ENCODE measurements around the gene SERGEF.

Gene SERGEF

DNA sequence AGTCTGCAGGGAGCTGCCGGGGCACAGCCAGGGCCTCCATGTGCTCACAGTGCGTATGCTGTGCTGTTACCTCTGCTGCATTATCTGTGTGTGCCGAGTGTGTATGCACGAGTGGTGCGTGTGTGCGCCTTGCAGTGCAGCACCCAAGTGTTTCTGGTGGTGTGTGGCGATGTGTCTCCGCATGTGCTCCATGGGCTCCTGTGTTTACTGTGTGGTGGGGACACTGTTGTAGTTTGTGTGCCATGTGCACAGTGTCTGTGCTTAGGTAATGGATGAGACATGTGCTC is 246.8 kb downstream of the SERGEF start:
- no peak for DNase-seq

DNA sequence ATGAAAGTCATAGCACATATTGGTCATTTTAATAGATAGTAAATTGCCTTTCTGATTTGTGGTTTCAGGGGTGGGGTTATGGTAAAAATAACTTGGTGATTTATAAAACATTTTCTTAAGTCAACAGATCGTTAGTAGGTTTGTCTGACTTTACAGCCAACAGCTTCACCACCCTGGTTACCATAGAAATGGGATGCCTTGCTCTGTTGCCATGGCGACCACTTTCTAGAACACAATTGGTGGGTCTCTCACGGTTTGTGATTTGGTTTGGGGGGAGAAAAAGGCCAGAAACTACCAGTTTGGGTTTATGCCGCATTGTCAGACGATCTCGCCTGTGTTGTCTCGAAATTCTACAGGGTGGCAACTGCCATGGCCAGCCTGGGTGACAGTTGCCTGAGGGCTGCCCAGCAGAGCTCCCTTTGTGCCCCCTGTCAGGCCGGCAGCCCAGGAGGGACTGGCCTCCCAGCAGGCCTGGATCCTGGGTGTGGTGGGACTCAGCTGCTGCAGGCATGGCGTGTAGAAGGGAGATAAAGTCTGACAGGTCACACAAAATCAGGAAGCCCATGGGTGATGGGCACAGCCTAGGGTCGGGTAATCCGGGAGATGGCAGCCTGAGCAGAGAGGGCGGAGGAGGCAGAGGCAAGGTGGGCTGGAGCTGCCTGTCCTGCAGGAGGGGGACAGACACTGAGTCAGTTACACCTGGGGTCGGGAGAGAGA is 247.3 kb downstream of the SERGEF start:
- no peak for DNase-seq

DNA sequence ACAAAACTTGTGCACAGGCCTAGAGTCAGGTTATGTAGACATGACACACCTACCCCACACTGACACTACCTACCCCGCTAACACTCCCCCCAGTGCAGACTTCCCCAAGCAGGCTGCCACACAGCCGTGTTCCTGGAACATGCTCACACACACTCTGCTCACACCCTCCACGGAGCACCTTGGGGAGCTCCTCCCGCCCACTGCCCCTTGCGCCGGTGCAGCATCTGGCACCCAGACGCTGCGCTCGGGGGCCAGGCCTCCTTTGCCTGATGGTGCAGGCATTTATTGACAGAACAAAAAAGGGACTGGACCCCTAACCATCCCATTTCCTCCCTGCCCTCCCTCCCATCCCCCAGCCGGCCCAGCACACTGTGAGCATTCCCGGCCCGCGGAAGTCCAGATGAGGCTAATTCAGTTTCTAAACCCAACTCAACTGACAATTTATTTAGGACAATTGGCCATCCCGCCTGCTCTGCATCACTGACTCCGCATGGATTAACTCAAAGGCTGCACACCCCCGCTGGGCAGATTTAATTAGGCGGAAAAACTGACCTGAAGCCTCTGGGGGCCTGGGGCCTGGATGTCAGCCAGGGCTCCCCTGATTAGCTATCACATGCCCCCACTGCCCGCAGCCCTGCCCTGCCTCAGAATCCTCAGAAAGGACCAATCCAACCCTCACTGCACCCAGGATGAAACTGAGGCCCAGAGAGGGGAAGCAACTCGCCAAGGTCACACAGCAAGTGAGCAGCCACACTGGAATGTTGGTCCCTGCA is 248.2 kb downstream of the SERGEF start:
- no peak for DNase-seq

DNA sequence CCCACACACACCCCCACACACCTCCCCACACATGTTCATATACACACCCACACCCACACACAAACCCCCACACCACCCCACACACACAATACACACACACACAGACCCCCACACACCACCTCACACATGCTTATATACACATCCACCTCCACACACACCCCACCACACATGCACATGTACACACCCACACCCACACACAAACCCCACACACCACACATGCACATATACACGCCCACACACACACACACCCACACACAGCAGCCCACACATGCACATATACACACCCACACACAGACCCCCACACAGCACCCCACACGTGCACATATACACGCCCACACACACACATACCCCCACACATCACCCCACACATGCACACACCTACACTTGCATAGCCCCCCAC is 249.1 kb downstream of the SERGEF start:
- DNase-seq: no peak

DNA sequence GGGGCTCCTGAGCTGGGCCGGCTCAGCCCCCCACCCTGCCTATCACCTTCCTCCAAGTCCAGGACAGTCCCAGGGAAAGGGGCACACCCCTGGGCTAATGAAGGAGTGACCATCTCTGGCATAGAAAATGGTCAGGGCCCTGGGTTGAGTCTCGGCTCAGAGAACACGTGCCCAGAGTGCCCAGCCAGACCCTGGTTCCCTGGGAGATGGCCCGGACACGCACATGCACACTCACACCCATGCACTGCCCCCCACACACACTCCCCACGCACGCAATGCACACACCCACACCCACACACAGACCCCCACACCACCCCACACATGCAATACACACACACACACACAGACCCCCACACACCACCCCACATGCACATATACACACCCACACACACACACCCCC is 249.6 kb downstream of the SERGEF start:
- DNase-seq: no peak

DNA sequence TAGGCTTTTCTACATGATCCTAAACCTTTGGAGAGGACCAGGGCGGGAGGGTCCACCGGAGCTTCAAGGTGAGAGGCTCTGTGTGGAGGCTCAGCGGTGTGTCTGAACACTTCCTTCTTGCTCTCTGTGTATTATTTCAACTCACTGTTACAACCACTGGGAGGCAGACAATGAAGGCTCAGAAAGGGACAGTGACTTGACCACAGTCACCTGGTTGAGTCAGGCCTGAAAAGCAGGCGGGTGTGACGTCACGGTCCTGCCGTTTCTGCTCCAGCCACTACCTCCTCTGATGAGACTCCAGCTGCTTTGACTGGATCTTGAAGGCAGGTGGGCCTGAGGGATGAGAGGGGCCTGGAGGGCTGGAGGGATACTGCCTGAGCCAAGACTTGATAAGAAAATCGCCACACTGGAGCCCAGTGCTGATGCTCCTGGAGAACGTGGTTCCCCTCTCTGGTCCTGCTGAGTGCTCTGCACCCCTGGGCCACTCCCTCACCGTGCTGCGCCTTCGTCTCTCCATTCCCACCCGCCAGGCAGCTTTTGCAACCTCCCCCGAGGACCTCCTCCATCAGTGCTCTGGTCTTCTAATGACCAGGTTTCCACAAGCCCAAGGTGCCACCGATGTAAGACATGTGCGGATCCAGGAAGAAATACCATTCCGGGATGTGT is 250.4 kb downstream of the SERGEF start:
- no peak for DNase-seq

DNA sequence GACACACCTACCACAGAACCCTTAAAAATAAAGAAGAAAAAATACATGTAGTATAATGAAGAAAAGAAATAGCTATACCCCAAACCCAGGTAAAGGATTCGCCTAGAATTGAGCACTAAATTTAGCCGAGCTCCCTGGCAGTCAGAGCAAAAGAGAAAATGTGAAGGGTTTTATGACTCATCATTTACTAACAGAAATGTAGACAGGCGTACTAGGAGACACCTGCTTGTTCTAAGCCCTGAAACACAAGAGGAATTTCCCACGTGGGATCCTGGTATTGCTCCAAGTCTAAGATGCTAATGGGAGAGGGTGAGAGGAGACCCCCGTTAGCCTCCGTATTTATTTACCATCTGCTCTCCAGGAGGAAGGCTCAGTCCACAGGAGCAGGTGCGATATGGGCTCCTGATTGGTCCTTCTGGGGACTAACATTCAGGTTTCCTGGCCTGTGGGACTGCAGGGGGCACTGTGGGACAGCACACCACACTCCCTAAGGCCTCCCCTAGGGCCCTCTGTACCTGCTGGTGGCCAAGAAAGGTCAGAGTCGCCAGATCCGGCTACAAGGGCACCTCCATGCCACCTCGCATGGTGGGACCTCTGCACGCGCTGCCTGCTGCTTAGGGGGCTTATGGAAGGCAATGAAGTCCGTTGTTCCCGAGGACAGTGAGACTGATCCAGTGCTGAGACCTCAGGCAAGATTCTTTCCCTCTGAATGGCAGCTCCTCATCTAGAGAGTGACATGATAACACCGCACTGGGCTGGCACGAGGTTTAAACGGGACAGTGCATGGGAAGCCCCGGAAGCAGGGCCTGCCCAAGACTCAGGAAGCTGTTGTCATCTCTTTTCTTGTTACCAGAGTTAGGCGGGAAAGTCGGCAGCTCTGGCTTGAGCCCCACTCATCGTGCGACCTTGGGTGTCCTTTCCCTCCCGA is 252.5 kb downstream of the SERGEF start:
- peak; percentile 48 for DNase-seq

DNA sequence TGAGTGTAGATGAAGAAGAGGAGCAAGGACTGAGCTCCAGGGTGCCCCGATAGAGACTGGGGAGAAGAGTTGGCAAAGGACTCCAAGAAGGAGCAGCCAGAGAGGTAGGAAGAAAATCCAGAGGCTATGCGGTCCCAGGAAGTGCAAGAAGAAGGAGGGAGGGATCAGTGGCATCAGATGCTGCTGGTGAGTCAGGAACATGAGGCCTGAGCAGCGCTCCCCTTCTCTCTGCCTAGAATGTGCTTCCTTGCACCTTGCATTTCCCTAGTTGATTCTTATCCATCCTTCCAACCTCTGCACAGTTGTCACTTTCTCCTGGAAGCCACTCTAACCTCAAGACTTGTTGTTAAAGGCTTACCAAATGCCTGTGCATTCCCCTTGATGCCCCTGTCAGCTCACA is 257.0 kb downstream of the SERGEF start:
- no peak for DNase-seq

DNA sequence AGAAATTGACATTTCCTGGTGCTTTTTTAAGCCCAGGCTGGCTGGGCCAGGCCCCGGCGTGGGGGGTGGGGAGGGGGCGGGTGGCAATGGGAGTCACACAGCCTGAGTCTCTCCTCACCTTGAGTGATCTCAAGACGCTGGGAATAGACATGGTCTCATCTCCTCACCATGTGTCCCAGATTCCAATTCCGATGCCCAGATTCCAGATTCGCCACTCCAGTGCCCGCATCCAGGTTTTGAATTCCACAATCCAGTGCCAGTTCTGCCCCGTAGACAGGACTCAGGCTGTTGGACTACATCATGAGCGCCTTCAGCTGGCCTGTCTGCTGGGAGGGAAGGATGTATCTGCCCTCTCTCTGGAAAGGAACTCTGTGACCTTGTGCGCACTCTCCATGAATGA is 259.2 kb downstream of the SERGEF start:
- no peak for DNase-seq

DNA sequence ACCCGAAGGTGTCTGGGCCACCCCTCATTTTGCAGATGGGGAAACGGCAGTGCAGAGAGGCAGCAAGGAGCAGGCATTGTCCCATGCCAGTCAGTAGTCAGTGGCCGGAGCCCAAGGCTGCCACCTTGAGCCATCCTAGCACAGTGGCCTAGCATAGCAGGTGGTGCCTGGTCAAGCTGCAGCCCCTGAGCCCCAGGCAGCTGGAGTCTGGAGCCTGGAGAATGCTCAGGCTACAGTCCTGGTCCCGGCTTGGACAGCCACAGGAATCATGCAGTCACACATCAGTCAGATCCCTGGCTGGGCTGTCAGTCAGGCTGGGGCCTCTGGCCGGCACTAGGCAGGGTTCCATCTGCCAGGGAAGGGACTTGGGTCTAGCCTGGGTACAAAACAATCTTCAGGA is 259.7 kb downstream of the SERGEF start:
- DNase-seq: no peak

DNA sequence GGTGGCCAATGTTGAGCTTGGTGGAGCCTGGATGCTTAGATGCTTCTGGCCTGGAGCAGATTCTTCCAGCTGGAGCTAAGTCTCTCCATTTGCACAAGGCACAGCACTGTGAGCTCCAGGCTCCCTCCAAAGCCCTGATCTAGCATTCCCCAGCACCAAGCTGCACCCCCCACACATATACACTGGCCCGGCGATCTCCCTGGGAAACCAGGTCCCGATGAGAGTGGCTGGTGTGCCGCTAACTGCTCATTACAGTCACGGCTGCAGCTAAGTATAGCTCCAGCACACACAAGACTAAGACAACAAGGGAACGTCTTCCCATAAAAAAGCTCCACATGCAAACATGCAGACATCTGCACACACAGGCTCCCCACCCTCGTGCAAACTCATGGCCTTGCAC is 260.7 kb downstream of the SERGEF start:
- DNase-seq: no peak

DNA sequence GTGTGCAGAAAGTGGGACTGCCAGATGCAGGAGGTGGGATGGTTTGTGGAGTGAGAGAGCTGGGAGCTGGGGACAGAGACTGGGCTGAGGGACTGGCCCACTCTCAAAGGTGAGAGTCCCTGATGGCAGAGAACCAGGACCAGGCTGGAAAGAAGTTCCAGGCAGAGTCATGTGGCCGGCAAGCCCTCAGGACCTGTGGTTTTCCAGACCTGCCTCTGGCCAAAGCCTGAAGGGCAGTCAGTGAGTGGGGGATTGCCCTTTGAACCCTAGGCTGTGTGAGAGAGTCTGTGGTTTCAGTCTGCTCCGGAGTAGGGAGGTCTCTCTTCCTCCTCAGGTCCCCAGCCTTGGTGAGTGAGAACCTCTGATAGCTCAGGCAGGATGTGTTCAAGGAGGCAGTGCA is 261.3 kb downstream of the SERGEF start:
- no peak for DNase-seq

DNA sequence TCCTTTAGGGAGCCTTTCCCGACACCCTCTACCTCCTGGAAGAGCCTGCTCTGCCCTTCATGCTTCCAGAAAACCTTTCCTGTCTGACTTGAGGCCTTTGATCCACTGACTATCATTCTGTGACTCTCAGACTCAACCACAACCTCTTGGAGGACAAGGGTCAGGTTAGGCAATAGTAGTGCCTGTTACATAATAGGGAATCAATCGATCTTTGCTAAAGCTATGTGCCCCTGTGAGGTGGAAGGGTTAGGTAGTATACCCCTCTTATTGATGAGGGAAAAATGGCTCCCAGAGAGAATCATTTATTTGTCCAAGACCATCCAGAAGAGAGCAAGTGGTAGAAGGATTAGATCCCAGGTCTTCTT is 262.1 kb downstream of the SERGEF start:
- no peak for DNase-seq

DNA sequence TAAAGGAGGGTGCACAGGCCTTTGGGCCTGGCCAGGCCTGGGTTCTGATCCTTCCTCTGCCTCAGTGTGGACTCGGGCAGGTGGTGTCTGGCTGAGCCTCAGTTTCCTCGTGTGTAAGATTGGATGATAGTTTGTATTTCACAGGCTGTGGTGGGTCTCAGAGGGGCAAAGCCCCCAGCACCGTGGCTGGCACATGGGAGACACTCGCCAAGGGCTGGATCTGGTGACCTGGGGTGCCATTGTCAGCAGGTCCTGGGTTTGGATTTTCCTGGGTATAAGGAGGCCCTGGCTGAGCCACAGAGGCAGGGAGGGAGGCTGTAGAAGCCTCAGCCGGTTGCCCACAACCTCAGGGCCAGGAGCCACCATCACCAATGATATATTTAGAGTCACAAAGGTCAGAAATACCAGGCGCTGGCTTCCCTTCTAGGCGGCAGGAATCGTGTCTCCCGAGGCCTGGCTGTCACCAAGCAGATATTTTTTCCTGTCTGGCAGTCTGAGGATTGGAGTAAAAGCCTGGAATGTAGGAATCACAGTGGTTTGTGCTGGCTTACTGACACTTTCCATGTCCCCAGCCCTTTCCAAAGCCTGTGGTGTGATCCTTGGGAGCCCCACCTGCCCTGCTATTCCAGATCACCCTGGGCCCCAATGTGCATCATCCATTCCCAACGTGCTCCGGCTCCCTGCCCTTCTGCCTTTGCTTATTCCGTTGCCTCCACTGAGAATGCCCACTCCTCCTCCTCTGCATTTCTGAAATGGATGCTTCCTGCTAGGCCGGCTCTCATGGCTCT is 262.6 kb downstream of the SERGEF start:
- DNase-seq: no peak

DNA sequence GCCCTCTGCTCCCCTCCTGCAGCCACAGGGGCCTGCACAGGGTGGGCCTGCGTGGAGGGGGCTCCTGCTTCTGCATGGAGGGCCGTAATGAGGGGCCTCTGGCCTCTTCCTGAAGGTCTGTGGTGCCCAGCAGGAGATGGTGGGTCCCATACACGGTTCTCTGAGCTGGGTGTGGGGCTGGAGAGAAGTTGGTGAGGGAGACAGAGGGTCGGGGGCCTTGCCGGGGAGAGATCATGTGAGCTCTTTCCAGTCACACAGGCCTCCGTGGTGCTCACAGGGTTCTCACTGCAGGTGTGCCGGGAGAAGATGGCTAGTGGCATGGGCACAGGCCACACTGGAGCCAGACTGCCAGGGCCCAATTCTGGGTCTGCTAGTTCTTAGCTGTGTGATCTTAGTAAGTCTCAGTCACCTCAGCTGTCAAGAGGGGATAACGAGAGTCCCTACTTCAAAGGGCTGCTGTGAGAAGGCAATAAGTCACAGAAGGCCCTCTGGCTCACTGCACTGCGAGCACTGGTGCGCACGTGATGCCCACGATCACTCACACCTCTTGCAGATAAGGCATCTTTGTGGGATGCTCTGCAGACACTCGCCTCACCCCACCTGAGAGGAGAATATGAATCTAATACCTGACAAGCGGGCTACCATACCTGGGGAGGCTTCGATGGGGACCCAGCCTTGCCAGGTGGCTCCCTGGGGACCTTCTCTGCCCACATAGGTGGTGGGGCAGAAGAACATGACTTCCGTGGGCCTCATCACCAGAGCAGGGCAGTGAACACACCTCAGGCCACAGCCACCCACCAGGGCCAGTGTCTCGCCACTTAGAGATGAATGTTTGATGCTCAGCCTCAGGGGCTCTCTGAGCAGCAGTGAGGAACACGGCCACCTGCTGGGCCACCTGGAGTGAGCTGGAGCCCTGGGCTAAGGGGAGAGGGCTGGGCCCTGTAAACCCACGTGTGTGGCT is 263.8 kb downstream of the SERGEF start:
- DNase-seq: no peak

DNA sequence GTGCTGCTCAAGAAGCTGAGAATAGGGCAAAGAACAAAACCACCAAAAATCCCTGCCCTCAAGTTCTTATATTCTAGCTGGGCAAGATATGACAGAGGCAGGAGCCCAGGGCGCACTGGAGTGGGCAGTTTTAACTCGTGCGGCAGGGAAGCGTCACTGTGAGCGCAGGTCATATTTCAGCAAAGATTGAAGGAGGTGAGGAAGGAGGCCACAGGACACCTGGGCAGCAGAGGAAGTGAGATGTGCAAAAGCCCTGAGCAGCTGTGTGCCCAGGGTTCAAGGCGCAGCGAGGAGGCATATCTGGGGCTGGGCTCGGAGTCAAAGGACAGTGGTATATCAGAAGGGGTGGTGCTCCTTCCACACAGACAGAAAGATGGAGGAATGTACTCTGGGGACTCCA is 264.8 kb downstream of the SERGEF start:
- DNase-seq: no peak

DNA sequence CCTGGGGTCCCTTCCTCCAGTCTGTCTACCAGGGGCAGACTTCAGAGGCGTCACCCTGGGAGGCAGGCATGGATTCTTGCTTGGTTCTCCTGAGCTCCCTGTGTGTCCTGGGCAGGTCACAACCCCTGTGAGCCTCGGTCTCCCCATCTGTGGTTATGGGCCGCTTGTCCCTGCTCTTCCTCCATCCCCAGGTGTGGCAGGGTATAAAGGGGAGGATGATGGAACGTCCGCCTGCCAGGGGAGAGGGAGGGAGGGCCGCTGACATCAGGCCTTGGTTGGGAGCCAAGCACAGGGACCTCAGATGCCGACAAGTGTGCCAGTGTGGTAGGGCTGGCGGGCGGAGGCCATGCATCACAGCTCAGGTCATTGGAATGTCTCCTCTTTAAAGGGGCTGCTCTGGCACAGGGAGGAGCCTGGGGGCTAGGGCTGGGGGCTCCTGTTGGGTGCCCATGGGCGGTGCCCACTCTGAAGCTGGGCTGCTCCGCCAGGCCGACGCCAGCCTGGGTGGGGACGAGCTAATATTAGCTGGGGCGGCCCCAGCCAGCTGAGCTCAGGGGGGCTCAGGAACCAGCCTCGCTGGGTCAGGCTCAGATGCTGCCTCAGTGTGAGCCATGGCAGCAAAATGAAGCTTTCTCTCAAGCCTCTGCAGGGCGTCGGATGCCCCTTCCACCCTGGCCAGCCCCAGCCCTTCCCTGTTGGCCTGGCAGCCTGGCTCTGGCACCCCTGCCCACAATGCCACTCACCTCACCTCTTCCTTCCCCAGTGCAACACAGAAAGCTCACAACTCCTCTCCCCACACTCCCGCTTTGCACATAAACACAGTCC is 265.5 kb downstream of the SERGEF start:
- DNase-seq: no peak

DNA sequence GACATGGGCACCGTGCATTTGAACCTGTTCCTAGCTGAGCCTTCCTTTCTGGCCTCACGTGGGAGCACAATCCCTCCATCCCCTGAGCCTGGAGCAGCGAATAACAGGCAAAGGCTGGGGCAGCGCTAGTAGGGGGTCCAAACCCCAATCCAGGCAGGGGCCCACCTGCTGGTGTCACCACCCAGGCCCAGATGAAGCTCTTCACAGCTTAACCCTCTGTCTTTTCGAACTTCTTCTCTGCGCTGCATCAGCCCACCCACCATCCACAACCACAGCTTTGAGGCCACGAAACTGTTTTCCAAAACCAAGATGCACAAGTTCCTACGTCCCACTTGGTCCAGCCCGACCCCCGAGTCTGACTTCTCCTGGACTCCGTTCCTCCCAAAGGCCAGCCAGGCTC is 266.8 kb downstream of the SERGEF start:
- no peak for DNase-seq

DNA sequence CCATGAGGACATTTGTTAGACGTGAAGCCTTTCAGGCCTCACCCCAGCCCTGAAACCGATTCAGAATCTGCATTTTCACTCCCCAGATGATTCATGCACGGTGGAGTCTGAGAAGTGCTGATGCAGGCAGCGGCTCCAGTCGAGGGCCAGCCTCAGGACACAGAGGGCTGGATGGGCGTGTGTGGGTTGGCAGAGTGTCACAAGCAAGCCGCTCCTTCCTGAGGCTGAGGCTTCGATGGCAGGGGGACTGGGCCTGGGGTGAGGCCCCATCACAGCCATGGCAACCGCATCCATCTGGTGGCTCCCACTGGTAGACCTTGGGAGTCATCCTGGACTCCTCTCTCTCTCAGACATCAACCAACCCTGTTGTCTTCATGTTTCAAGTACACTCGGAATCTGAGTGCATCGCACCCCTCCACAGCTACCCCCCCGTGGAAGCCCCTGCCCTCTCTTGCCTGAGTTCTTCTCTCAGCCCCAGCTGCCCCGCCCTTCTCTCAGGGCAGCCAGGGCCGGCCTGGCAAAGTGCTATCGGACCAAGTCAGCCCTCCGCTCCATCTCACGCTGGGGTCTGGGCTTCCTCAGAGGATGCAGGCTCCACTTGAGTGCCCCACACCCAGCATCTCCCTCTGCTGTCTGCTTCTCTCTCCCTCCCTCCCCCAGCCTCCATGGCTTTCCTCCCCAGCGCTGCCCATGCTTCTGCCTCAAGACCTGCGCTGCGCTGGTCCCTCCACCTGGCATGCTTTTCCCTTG is 267.6 kb downstream of the SERGEF start:
- no peak for DNase-seq

All from NCI-H1092 (cell line).